HG02678 (cell line): ENCODE results near the gene SLC27A4.
A peak's percentile ranks its signal among the peaks of the same experiment; 100 is the strongest.

Experiments used
- ATAC-seq: cut with Tn5 transposase; IDR thresholded peaks from one replicate; pipeline ENCODE4 v1.9.1; 2021; ENCODE audit warnings: mild to moderate bottlenecking, moderate library complexity; ENCODE audit not compliant: unreplicated experiment

Gene SLC27A4

DNA sequence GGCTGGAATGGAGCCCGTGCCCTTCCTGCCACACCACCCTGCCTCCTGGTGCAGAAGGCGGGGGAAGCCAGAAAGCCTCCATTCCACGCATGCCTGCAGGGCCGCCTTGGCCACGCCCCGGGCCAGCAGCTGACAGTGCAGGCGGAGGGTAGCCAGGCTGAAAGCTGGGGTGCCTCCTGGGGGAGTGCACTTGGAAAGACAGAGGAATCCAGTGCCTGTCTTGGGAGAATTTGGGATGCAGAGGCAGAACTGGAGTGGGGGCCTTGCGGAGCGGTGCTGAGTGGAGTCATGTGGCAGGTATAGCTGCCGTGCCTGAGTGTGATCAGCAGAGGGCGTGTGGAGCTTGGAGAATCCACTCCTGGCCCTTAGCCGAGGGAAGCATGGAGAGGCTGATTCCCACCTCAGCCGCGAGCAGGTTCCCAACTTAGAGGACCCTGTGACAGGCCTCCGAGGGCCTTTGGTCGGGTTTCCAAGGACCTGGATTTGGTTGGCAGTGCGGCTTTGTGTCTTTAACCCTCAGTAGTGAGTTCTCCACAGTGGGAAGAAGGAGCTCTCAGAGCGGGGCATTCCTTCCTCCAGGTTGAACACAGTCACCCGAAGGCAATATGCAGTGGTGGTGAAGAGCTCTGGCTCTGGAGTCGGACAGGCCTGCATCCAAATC is 21.8 kb downstream of the SLC27A4 start:
- ATAC-seq: peak; percentile 74

DNA sequence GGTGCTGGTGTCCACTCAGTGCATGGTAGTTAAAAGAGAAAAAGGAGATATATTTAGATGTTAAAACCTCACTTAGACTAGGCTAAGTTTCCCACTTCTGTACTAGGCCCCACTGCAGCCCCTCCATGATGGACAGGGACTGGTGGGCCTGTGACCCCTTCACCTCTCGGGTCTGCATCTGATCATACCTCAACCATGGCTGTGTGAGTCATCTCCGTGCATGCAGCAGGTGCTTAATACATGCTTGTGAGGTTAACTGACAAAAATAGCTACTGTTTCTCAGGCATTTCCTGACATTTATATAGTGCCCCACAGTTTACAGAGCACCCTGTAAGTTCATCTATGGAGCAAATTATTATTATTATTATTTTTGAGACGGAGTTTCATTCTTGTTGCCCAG is 22.4 kb downstream of the SLC27A4 start:
- no peak for ATAC-seq

DNA sequence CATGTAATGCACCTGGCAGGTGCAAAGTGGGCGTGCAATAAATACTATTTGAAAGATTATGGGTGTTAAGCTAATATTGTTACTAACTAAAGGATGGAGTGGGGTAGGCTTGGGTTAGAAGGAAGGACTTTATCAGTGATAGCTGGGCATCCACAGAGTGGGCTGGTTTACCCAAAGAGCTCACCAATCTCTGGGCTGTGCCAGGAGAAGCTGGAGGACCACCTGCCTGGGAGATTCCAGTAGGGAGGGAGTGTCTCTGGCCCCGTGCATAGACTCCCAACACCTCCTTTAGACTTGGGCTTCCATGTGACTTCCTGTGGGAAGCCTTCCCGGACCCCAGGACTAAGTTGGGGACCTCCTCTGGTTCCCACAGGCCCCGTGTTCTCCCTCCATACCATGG is 25.2 kb downstream of the SLC27A4 start:
- ATAC-seq: no peak

DNA sequence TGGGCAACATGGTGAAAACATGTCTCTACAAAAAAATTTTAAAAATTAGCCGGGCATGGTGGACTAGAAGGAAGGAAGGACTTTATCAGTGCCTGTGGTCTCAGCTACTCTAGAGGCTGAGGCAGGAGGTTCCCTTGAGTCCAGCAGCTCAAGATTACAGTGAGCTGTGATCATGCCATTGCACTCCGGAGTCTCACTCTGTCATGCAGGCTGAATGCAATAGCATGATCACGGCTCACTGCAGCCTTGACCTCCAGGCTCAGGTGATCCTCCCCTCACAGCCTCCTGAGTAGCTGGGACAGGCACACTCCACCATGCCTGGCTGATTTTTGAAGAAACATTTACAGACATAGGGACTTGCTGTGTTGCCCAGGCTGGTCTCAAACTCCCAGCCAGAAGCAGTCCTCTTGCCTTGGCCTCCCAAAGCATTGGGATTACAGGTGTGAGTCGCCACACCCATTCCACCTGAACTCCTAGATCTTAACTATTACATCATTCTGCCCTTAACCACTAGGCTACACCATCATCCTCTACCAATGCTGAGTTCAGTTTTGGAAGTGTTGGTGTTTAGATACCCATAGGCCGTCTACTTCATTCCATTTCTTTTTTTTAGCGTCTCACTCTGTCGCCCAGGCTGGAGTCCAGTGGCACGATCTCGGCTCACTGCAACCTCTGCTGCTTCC is 28.8 kb downstream of the SLC27A4 start:
- no peak for ATAC-seq

DNA sequence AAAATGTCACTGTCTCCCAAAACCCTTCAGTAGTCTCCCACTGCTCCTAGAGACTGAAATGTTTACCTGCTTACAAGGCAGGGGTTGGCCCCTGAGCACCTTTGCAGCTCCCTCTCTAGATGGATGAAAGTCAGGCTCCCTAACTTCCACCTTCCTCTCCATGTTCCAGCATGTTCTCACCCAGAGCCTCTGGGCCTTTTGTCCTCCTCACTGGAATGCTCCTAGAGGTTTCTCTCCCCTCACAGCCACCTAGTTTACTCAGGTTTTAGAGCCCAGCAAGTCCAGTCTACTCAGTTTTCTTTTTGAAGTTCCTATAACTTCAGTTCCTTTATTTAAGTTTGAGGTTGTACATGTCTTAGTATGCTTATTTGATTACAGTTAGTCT is 30.0 kb downstream of the SLC27A4 start:
- no peak for ATAC-seq

DNA sequence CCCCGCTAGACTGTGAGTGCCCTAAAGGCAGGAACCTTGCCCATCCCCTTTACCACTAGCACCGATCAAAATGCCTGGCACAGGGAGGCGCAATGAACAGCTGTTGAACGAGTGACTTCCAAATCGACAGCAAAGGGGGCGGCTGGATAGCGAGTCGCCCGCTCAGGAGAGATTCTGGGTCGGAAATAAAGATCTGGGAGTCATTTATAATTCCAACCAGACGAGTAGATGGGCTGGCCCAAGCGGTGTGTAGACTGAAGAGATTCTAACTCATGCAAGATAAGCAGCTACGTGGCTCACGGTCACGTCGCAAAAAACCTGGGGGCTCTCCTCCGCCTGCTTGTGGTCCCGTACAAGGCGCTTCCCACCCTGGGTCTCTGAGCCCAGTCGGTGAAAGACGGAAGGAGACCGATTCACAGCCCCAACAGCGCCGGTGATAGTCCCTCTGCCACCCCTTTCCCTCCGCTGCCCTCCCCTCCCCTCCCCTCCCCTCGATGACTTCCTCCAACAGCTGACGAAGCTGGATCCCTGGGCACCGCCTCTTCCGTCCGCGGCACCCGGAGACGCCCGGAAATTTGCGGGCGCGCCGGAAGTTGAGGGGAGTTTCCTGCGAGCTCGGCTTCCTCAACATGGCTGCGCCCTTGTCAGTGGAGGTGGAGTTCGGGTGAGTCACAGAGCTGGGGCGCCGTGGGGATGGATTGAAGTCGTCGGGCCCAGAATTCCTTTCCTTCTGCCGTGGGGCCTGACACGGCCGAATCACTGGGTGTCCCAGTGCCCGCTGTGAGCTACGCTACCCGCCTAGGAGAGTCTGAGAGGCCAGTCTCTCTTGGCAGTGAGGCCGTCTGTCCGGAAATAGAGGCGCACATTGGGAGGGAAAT is 30.7 kb downstream of the SLC27A4 start, which contains the start of gene URM1:
Gene URM1, plus strand, starts transcription at position 623 of the 878 bp plus-strand sequence. Its CDS starts 7 bp downstream, at position 630.
- ATAC-seq: peak; percentile 93

DNA sequence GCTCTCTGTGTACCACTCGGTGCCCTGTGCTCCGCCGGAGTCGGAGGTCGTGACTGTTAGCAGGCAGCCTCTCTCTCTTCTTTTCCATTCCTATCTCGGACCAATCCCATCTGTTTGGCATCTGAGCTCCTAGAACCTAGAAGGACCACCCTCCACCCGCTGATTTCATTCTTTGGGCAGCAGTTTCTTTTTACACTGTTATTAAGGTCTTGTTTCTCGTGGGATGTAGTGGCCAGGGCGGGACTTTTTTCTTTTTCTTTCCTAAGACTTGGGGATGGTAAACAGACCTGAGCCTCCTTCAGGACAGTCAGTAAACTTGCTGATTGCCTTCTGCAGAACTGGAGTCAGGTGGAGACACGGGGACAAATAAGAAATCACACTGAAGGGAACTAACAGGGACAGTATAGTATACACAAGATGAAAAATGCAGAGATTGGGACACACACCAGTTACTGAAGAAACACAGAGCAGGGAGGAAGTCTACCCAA is 31.3 kb downstream of the SLC27A4 start:
- no peak for ATAC-seq

DNA sequence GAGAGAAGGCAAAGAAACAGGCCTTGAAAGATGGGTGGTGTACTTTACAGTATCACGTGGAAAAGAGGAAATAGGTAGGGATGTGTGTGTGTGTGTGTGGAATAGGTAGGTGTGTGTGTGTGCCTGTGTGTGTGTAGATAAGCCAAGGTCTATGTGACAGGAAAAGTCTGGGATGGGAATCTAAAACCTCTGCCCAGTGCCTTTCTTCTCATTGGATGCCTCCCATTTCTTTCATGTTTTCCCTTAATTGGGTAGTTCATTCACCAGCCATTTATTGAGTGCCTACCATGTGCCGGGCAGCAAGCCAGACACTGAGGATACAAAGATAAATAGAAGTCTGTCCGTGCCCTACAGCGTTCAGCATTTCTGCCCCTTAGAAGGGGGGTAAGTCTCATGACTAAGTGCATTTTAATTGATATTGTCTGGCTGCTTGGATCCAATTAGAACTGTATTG is 31.9 kb downstream of the SLC27A4 start:
- no peak for ATAC-seq

DNA sequence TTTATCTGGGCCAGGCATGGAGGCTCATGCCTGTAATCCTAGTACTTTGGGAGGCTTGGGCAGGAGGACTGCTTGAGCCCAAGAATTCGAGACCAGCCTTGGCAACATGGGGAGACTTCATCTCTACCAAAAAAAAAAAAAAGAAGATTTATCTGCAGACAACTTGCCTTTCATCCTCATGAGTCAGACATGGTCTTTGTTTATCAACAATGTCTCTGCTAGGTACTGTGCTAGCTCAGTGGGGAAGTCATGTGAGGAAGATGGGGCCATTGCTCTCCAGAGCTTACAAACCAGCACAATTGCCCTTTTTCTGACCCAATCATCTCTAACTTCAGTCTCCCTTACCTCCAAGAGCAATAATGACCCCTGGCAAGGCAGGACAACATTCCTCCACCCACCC is 32.5 kb downstream of the SLC27A4 start:
- no peak for ATAC-seq

DNA sequence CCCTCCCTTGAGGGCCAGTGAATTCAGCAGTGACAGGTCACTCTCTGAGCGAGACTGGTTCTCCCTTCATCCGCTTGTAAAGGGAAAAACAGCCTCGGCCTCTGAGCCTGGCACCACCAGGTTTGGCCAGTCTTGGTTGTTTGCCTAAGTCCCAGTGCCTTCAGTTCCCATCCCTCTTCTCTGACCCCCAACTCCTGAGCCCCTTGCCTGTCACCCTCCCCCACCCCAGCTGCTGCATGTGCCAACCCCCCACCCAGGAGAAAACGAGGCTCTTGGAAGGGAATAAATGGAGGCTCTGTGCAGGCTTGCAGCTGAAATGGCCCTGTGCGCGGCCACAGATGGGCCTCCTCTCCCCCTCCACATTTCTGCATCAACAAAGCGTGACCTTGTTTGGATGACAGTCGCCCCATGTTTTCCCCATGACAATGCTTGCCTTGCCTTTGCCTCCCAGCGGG is 33.9 kb downstream of the SLC27A4 start:
- no peak for ATAC-seq

DNA sequence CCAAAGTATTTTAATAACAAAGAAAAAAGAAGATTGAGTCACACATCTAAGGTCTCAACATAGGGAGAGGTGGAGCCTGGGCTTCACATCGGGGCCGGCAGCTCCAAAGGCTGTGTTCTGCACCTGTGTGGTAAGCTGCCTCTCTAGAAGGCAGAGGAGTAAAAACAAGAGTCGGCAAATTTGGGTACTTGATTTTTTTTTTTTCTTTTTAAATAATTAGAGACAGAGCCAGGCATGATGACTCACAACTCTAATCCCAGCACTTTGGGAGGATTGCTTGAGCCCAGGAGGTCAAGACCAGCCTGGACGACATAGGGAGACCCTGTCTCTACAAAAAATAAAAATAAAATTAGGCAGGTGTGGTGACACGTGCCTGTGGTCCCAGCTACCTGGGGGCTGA is 35.5 kb downstream of the SLC27A4 start:
- ATAC-seq: no peak

DNA sequence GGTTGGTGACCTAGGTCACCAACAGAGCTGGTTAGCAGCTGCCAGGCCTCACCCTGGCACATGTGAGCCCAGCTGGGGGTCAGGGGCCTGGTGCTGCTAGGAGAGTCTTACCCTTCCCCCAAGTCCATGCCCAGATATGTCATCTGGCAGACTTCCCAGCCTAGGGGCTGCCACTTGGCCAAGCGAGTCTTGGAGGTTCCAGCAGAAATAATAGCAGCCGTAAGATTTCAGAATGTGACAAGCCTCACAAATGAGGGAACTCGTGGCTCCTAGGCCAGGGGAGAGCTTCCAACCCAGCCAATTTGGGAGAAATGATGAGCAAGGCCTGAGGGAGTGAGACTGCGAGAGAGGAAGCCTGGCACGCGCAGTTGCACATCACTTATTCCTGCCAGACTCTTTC is 41.9 kb downstream of the SLC27A4 start:
- ATAC-seq: no peak

DNA sequence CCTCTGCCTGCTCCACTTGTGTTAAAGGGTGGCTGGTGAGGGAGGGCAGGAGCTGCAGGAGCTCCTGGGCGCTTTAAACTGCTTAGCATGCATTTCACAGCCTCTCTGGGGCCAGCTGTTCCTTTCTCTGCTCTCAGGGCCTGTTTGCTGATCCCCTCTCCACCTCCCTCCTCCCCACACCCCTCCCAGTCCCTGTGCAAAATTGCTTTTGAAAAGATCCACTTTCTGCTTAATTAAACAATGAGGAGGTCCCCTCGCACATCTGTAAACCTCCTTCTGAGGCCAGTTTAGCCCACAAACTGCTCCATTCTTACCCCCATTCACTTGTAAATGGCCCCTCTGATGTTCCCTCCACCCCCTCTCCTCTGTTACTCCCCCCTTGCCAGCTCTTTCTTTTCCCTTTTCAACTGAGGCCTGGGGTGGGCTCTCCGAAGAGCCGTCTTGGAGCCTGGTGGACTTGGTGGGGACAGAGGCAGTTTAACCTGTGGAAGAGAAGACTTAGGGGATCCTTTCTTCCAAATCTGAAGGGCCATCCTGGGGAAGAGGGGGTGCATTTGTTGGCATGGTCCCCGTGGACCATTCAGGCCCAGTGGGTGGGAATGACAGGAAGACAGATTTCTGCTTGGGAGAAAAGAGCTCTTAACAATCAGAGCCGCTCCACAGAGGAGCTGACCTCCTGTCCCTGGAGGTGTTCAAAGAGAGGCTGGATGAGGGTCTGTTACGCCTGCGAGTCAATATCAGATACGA is 42.9 kb downstream of the SLC27A4 start:
- ATAC-seq: no peak

DNA sequence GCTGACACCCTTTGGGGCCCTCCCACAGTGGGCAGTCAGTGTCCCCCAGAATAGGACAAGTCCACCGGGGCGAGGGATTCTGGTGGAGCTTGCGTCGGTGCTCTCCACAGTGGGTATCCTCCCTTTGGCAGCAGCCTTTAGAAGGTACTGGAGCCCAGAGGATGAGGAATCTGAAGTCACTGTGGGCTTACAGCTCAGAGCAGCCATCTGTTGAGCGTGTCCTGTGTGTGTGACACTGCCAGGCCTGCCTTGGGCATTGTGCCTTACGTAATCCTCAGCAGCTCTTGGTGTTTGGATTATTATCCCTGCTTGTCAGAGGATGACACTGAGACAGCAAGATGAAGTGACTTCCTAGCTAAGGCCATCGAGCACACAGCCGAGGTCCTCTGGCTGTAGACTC is 43.5 kb downstream of the SLC27A4 start:
- no peak for ATAC-seq

DNA sequence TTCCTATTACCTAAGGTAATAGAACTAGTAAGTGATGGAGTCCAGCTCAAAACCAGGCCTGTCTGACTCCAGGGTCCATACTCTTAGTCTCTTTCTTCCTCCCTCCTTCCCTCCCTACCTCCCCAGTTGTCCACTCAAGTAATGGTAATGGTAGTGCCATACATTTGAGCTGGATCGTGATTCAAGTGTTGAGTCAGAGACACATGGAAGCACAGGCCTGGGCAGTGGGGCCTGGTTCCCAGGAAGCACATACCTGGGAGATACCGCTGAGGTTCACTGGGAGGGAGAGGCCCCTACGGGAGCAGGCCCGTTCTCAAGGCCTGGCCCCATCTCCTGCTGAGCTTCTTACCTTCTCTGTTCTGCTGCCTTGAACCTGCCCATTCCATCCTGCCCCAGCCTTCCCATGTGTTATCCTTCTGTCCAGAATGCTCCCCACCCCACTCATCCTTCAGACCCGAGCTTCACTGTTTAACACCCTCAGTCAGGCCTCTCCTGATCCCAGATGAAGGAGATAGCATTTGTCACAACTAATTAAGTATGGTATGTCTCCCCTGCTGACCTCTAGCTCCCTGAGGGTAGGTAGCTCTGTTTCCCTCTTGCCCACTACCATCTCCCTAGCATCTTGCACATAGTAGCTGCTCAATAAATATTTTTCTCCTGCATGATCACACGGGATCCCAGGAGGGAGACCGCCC is 44.6 kb downstream of the SLC27A4 start:
- no peak for ATAC-seq

DNA sequence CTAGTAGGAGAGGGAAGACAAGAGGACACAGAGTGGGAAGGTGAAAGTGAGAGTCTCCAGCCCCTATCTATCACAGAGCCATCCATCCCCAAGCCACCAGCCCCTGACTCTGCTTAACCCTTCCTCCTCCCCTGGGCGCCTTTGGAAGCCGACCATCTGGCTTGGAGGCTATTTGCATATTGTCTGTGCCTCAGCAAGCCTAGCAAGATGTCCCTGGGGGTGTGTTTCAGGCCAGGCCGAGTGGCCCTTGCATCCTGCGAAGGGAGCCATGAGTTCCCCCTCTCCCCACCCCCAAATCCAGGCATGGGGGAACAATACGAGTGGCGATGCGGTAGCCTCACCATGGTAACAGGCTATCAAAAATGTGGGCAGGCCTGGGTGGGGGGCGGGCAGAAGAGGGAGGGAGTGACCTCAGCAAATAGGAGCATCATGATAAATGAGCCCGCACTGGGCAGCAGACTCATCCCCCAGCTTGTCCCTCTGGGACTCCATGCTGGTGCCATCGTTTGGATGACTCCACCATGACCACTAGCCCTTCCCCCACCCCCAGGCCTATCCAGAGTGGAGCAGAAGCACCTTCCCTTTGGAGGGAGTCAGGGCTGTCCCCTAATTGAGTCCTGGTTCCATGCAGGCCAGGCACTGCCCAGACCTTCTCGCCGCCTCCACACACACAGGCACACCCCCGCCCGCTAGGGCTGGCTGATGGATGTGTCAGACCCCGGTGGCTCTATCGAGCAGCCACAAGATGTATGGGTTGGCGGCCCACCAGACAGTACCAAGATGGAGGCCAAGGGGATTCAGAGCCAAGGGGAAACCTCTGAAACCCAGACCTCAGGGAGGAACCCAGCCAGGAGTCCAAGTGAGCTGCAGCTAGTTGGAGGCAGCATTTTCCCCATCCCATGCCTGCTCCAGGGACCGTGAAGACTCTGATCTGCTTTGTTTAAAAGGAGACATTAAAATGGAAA is 45.5 kb downstream of the SLC27A4 start:
- ATAC-seq: no peak

DNA sequence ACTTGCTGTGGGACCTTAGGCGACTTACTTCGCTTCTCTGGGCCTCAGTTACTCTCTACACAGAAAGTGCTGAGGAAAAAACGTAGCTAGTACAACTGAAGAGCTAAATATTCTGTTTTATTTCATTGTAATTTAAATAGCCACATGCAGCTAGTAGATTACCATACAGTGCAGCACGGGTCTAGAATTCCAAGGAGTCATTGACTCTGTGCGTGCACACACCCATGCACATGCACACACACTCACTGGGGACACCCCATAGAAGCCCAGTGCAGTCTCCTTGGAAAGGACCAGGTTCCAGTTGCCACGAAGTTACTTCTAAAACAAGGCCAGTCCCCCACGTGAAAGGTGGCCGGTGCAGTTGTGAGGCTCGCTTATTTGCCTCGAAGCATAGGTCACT is 47.8 kb downstream of the SLC27A4 start:
- no peak for ATAC-seq

DNA sequence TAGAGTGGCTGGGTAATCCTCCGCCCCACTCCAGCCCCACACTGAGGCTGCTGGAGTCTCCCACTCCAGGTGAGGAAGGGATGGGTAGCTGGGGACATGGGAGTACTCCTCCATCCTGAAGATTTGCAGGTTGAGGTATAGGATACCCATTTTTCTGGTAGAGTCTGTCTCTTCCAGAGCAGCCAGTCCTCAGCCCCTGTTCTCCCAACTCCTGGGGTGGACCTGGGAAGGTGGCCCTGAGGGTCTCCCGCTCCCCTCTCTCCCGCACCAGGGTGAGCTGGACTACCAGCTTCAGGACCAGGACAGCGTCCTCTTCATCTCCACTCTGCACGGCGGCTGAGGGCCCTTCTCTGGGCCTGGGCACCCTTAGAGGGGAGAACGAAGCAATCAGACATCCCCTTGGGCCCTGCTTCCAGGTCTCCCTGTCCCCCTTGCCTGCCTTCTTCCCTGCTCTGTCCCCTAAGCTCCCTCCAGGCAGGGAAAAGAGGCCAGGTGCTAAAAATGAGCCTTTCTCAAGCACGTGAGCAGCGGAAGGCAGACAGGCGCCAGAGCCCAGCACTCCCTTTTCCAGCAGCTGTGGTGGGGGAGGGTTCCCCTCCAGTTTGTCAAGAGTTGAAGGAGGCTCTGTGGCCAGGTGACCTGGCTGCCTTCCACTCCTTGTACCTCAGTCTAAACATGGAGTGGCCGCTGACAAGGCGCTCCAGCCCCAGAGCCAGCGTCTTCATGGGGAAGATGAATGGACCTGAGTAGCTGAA is 49.2 kb downstream of the SLC27A4 start:
- no peak for ATAC-seq
